Ishikawa (cell line): ENCODE data around the gene BZW2.

Source experiments
- CEBPB ChIP-seq: IDR thresholded peaks from 2 replicates; pipeline ENCODE4 v1.6.1; 2012
- EP300 ChIP-seq: IDR thresholded peaks from 2 replicates; pipeline ENCODE4 v1.6.1; 2012; ENCODE audit warnings: borderline replicate concordance
- FOXM1 ChIP-seq: IDR thresholded peaks from 2 replicates; pipeline ENCODE4 v1.6.1; 2012; ENCODE audit warnings: low read depth, borderline replicate concordance
- TAF1 ChIP-seq: IDR thresholded peaks from 2 replicates; pipeline ENCODE4 v1.6.1; 2012; ENCODE audit warnings: low read depth, mild to moderate bottlenecking

- no peak for TF ChIP-seq FOXM1
- no peak for TF ChIP-seq EP300
- TF ChIP-seq CEBPB: no peak
- TF ChIP-seq TAF1: no peak
Measured at GRCh38 chr7:16718111-16718656, 72.2 kb downstream of the BZW2 start.
